ENCODE data around the gene BRSK2.

GRCh38 chr11:1505480-1505879, 115.7 kb downstream of the BRSK2 start:
- TF ChIP-seq CTCF (IDR thresholded peaks at IDR 0.05) = no peak
- TF ChIP-seq RXRA (IDR thresholded peaks at IDR 0.05; ENCODE audit: borderline replicate concordance, low read depth) = no peak
- no peak for TF ChIP-seq EZH2phosphoT487 (IDR thresholded peaks at IDR 0.05; ENCODE audit: borderline replicate concordance, low read depth)
